Astrocyte of the cerebellum (primary cell): ENCODE data around the gene NENF.

ENCODE experiments used
- DNase-seq: peaks from one replicate; pipeline ENCODE4 v3.0.0-alpha.2; 2011; ENCODE audit warnings: low read depth
- H3K4me3 ChIP-seq: 2 replicates; pipeline ENCODE4 v1.5.1; 2011; ENCODE audit warnings: mild to moderate bottlenecking, low read depth, low read length, moderate library complexity
- CTCF ChIP-seq: IDR thresholded peaks from 2 replicates; pipeline ENCODE4 v1.5.1; 2012; ENCODE audit warnings: low read length, low read depth, moderate library complexity, mild to moderate bottlenecking; ENCODE audit errors: missing control alignments
- in situ Hi-C: cut with HindIII; loops from 2 replicates; pipeline ENCODE4 v1.10.0; 2017; ENCODE audit warnings: low sequenced_read_pairs

The NENF gene

GRCh38 chr1:212438831-212439237, 6.1 kb downstream of the NENF start:
- in situ Hi-C loops = no loop called here
- no peak overlapping the region for H3K4me3 ChIP-seq
- no peak for DNase-seq
- TF ChIP-seq CTCF = no peak

- H3K4me3 ChIP-seq = no peak overlapping the region
- in situ Hi-C loops = no loop called here
- no peak for TF ChIP-seq CTCF
- no peak for DNase-seq
Observed at GRCh38 chr1:212440419-212440818, 7.7 kb downstream of the NENF start.

- no peak overlapping the region for H3K4me3 ChIP-seq
- no peak for DNase-seq
- in situ Hi-C loops = no loop called here
- no peak for TF ChIP-seq CTCF
Observed at GRCh38 chr1:212442408-212442807, 9.7 kb downstream of the NENF start.

- in situ Hi-C loops = no loop called here
- H3K4me3 ChIP-seq = no peak overlapping the region
- no peak for TF ChIP-seq CTCF
- DNase-seq = no peak
Observed at GRCh38 chr1:212446333-212446732, 13.6 kb downstream of the NENF start.

GRCh38 chr1:212447478-212447877, 14.8 kb downstream of the NENF start:
- H3K4me3 ChIP-seq = no peak overlapping the region
- DNase-seq = no peak
- no peak for TF ChIP-seq CTCF
- in situ Hi-C loops = no loop called here

GRCh38 chr1:212450331-212450881, 17.7 kb downstream of the NENF start:
- no peak for DNase-seq
- H3K4me3 ChIP-seq = no peak overlapping the region
- in situ Hi-C loops = no loop called here
- no peak for TF ChIP-seq CTCF
